Muscle of leg (tissue), 11 donors: ENCODE measurements around the gene GRAMD4. TPM values are rescaled to one million over a fixed set of nuclear protein-coding genes. Genes with fewer than 3 reads are reported as not detected.
A peak's percentile ranks its signal among the peaks of the same experiment; 100 is the strongest.
"Not testable (repeated sequence)": the region's sequence is repeated elsewhere in the genome, so short reads cannot be mapped to it uniquely, and the experiment has no call there.

Experiments
- DNase-seq: peaks from one replicate; pipeline ENCODE4 v3.0.0; 2013
- H3K27ac ChIP-seq: one replicate; pipeline ENCODE4 v1.5.1; 2013; ENCODE audit warnings: mild to moderate bottlenecking, low read length, control low read depth
- H3K27me3 ChIP-seq: one replicate; pipeline ENCODE4 v1.6.1; 2013; ENCODE audit warnings: low read length; ENCODE audit not compliant: control insufficient read depth, insufficient read depth
- H3K36me3 ChIP-seq: one replicate; pipeline ENCODE4 v1.6.1; 2013; ENCODE audit warnings: low read length; ENCODE audit not compliant: control insufficient read depth, insufficient read depth
- H3K4me1 ChIP-seq: one replicate; pipeline ENCODE4 v1.6.1; 2013; ENCODE audit warnings: low read length; ENCODE audit not compliant: control insufficient read depth, insufficient read depth
- H3K4me3 ChIP-seq: one replicate; pipeline ENCODE4 v1.5.1; 2013; ENCODE audit warnings: low read length, control low read depth
- H3K9me3 ChIP-seq: replicated peaks from 2 replicates; pipeline ENCODE4 v1.6.1; 2013; ENCODE audit warnings: low read depth, low read length; ENCODE audit not compliant: control insufficient read depth
- WGBS: methylation state at CpG from one replicate; pipeline ENCODE4 v1.1.5; 2013; ENCODE audit warnings: missing lambda C conversion rate; ENCODE audit not compliant: insufficient coverage; 5-methylcytosine and 5-hydroxymethylcytosine counted together
- polyA plus RNA-seq, 8 donors: library from polyadenylated mRNA; unstranded; fragments of 120-200 nt; gene quantifications; one replicate each; pipeline versions ENCODE4 v1.2.1 to v1.2.3, GENCODE V29; 2013; ENCODE audit warnings: inconsistent platforms in 1 of 8, low replicate concordance in 1 of 8; ENCODE audit not compliant: insufficient read length in 8 of 8, insufficient read depth in 1 of 8
- total RNA-seq: library from RNA; stranded (reverse); fragments of 120-200 nt; gene quantifications from one replicate; pipeline ENCODE4 v1.2.4, GENCODE V29; 2013

The GRAMD4 gene
- total and polyA plus RNA-seq, 9 donors = 10.5 to 19.9 (median 14.0) TPM

DNA sequence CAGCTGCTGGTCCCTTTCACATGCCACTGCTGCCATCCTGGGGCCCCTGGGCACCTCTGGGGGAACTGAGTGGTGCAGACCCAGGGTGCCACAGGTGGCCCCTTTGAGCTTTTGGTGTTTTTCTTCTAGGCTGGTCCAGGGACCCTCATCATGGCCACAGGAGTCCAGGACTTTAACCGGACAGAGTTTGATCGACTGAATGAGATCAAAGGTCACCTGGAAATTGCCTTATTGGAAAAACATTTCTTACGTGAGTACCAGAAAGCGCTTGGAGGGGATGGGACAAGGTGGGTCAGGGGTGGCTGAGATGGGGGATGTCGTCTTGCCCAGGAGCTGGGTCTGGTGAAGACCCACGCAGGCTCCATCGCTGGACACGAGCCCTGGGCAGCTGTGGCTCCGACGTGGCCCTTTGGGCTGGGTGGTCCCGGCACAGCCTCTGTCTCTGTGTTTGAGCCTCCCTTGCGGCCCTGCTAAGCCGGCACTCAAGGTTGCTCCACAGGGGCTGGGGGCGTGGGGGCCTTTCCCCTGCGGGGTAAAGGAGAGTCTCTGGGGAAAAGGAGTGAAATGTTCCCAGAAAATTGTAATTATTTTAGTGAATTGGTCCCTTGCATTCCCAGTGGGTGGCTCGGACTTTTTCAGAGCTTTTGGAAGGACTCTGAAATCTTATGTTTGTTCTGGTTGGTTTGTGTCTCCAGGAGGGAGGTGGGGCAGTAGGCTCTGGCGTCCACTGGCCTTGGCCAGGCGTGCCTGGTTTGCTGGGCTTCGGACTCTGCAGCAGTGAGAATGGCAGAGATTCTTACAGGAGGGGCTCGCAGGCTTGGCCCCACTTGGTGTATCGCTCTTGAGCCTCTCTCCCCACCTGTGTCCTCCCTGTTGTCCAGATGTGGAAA is 17.8 kb downstream of the GRAMD4 start:
- H3K4me1 ChIP-seq = peaks cover 58% of the 10 kb centered on the region
- H3K27ac ChIP-seq = no peak overlapping the region
- WGBS = 75% methylated on average over 15 of the region's 21 CpGs
- no peak for DNase-seq
- H3K27me3 ChIP-seq = no peaks in the 10 kb centered on the region
- no peaks in the 10 kb centered on the region for H3K36me3 ChIP-seq
- H3K9me3 ChIP-seq = no peaks in the 10 kb centered on the region
- H3K4me3 ChIP-seq = no peak overlapping the region

DNA sequence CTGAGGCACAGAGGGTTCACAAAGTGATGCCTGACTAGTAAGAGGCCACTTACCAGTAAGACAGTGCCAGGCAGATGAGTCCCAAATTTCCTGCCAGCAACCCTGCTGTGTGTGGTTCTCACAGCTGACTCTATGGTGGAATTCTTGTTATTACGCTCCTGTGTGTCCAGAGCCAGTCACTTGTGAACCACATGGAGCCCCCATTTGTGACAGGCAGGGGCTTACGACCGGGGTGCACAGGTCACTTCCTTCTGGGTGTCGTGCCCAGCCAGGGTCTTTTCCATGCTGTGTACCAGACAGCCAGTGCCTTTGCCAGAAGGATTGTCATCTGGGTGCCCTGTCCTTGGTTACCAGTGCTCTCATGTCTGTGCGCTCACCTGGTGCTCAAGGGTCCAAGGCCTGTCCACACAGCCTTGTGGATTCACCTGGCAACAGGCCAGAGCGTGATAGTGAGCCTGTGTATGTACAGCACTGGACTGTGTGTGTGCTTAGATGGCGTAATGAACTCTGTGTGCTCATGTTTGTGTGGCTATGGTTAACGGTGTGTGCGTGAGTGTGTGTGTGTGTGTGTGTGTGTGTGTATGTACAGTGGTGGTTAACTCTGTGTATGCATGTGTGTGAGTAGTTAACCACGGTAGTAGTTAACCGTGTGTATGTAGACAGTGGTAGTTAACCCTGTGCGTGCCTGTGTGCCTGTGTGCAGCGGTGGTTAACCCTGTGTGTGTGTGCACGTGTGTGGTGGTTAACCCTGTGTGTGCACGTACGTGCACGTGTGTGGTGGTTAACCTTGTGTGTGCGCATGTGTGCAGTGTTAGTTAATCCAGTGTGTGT is 18.6 kb downstream of the GRAMD4 start:
- peak; percentile 62 for DNase-seq
- no peak overlapping the region for H3K4me3 ChIP-seq
- peaks cover 58% of the 10 kb centered on the region for H3K4me1 ChIP-seq
- H3K36me3 ChIP-seq = no peaks in the 10 kb centered on the region
- no peak overlapping the region for H3K27ac ChIP-seq
- no peaks in the 10 kb centered on the region for H3K27me3 ChIP-seq
- 40% methylated on average over 17 of the region's 18 CpGs for WGBS
- no peaks in the 10 kb centered on the region for H3K9me3 ChIP-seq

DNA sequence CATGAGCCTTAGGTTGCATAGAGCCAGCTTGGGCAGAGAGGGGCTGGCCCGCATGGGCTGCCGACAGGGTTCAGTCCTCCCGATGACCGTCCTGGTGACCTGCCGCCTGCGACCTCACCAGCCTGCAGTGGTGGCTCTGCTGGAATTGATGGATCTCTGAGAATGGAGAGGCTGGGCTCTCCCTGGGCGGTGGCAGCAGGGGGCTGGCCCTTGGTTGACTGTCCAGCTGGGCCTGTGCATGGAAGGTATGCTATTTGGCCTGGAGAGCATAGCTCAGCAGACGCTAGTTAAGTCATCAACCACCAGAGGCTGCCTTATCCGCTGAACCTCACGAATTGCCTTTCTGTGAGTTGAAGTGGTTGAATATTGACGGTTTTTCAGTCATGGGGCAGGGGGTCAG is 19.7 kb downstream of the GRAMD4 start:
- Histone ChIP-seq H3K36me3 (no peaks in the 10 kb centered on the region), H3K27me3 (no peaks in the 10 kb centered on the region), H3K4me3 (no peak overlapping the region), H3K9me3 (no peaks in the 10 kb centered on the region), H3K27ac (peak overlapping the region; percentile 51), H3K4me1 (peaks cover 58% of the 10 kb centered on the region)
- 68% methylated on average over 11 of the region's 11 CpGs for WGBS
- DNase-seq = no peak

DNA sequence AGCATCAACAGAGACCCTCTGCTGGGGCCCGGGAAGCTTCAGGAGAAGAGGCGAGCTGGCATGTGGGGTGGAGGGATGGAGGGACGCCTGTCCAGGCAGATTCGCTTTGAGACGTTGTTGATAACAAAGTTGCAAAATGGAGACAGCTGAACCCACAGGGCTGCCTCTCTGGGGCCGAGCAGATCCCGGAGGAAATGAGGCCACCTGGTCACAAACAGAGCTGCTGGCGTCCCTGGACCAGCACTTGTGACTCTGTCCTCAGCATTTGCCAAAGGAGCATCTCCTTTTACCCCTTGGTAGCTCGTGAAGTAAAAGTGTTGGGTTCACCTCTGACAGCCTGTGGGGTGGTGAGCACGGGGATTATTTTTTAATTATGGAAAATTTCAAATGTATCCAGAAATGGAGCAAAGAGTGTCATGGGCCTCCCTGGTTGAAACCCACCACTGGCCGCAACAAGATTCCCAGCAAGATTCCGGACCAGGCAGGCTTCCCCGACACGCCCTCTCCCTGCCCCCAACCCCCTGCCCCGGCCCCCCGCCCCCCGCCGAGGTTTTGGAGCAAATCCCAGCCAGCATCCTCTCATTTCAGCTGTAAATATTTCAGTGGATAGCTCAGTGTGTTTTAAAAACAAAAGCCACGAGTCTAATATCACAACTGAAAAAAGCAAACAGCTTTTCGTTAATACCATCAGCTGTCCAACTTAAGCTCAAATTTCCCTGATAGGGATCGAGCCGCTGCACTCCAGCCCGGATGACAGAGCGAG is 20.3 kb downstream of the GRAMD4 start:
- Histone ChIP-seq H3K27ac (peak overlapping the region; percentile 51), H3K27me3 (no peaks in the 10 kb centered on the region), H3K36me3 (no peaks in the 10 kb centered on the region), H3K4me1 (peaks cover 55% of the 10 kb centered on the region), H3K9me3 (no peaks in the 10 kb centered on the region), H3K4me3 (no peak overlapping the region)
- 58% methylated on average over 5 of the region's 24 CpGs for WGBS
- no peak for DNase-seq

- H3K4me1 ChIP-seq = peaks cover 48% of the 10 kb centered on the region
- H3K27ac ChIP-seq = no peak overlapping the region
- no peak overlapping the region for H3K4me3 ChIP-seq
- H3K27me3 ChIP-seq = no peaks in the 10 kb centered on the region
- WGBS = 50% methylated on average over 3 of the region's 7 CpGs
- H3K9me3 ChIP-seq = no peaks in the 10 kb centered on the region
- H3K36me3 ChIP-seq = no peaks in the 10 kb centered on the region
- DNase-seq = no peak
These were observed 21.7 kb downstream of the GRAMD4 start for GRCh38 chr22:46641811-46642266.

DNA sequence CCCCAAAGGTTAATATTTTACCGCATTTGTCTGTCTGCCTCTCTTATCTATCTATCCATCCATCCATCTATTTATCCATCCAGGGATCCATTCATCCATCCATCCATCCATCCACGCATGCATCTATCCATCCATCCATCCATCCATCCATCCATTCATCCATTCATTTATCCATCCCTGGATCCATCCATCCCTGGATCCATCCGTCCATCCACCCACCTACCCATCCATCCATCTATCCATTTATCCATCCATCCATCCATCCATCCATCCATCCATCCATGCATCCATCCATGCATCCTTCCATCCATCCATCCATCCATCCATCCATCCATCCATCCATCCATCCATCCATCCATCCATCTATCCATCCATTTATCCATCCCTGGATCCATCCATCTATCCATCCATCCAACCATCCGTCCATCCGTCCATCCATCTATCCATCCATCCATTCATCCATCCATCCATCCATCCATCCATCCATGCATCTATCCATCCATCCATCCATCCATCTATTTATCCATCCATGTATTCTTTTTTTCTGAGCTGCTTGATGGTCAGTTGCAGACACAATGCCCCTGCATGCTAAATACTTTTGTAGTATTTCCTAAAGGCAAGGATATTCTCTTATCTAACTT is 22.8 kb downstream of the GRAMD4 start:
- not testable (repeated sequence) for H3K36me3 ChIP-seq, H3K27ac ChIP-seq, H3K4me3 ChIP-seq, H3K9me3 ChIP-seq, DNase-seq, H3K27me3 ChIP-seq
- peaks cover 41% of the 10 kb centered on the region for H3K4me1 ChIP-seq
- WGBS = 94% methylated on average over 5 of the region's 5 CpGs

GRCh38 chr22:46646531-46647215 is 26.5 kb downstream of the GRAMD4 start:
- WGBS = 96% methylated on average over 4 of the region's 10 CpGs
- H3K36me3 ChIP-seq = no peaks in the 10 kb centered on the region
- DNase-seq = no peak
- no peak overlapping the region for H3K27ac ChIP-seq
- no peak overlapping the region for H3K4me3 ChIP-seq
- H3K27me3 ChIP-seq = no peaks in the 10 kb centered on the region
- peaks cover 34% of the 10 kb centered on the region for H3K4me1 ChIP-seq
- H3K9me3 ChIP-seq = no peaks in the 10 kb centered on the region

GRCh38 chr22:46648225-46648820 is 28.1 kb downstream of the GRAMD4 start:
- not testable (repeated sequence) for H3K4me3 ChIP-seq, DNase-seq, H3K27ac ChIP-seq, H3K27me3 ChIP-seq, H3K9me3 ChIP-seq, H3K36me3 ChIP-seq
- 92% methylated on average over 2 of the region's 2 CpGs for WGBS
- H3K4me1 ChIP-seq = peaks cover 50% of the 10 kb centered on the region
